ENCODE results near the gene TRPT1. TPM values are rescaled to one million over a fixed set of nuclear protein-coding genes. Genes with fewer than 3 reads are reported as not detected.
A peak's percentile ranks its signal among the peaks of the same experiment; 100 is the strongest.

TRPT1 gene
- total RNA-seq, 4 donors from 2014 or later = 41.4 to 59.9 (median 50.3) TPM

DNA sequence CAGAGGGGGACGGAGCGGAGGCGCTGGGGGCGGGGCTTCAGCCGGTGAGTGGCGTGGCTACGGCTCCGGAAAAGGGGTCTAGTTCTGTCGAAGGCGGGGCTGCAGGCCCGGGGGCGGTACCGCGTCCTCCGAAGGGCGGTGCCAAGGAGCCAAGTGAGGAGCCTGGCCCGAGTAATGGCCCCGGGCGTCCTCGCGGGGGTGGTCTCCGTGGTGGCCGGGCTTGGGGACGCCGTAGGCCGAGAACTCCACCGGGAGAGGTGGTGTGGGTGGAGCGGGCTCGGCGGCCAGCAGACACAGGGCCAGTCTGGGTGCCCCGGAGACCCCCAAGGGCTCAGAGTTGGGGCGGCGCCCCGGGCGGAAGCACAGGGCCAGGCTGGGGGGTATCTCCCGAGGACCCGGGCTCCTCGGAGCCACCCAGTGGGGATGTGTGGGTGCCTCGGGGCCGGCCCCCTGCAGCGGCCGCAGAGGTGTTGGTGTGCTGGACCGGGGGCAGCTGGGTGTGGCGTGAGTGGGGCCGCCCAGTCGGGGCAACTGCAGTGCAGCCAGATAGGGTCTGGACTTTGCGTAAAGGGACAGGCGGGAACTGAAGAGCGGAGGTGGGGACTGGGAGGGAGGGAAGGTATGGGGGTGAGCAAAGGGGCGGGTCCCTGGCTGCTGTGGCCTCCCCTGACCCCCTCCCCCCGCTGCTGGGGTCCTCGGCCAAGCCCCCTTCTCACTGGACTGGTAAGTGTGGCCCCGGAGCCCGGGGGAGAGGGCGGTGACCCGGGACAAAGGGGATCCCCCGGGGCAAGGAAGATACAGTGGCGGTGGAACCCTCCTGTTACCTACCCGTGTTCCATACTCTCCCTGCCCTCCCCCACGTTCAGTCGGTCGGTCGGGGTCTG, 15.7 kb upstream of the TRPT1 start:
- no peaks in the 10 kb centered on the region for H3K9me3 ChIP-seq
- 0% methylated on average over 3 to 4 of the region's 63 CpGs for WGBS, 2 donors (ENCODE audit: low coverage in 1 of 2)
- peak; percentile 1 for ATAC-seq
- H3K36me3 ChIP-seq = peaks cover 0 to 44% of the 10 kb centered on the region in 2 donors
- TF ChIP-seq, protein P1, sequence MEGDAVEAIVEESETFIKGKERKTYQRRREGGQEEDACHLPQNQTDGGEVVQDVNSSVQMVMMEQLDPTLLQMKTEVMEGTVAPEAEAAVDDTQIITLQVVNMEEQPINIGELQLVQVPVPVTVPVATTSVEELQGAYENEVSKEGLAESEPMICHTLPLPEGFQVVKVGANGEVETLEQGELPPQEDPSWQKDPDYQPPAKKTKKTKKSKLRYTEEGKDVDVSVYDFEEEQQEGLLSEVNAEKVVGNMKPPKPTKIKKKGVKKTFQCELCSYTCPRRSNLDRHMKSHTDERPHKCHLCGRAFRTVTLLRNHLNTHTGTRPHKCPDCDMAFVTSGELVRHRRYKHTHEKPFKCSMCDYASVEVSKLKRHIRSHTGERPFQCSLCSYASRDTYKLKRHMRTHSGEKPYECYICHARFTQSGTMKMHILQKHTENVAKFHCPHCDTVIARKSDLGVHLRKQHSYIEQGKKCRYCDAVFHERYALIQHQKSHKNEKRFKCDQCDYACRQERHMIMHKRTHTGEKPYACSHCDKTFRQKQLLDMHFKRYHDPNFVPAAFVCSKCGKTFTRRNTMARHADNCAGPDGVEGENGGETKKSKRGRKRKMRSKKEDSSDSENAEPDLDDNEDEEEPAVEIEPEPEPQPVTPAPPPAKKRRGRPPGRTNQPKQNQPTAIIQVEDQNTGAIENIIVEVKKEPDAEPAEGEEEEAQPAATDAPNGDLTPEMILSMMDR (IDR thresholded peaks at IDR 0.05) = peak in 2 of 4 experiments; percentile 8 to 25
- TF ChIP-seq EP300 (IDR thresholded peaks at IDR 0.05) = no peak
- peak; percentile 35 to 49 for TF ChIP-seq POLR2A (IDR thresholded peaks at IDR 0.05)
- TF ChIP-seq POLR2AphosphoS5 (IDR thresholded peaks at IDR 0.05) = peak; percentile 45
- no peaks in the 10 kb centered on the region for H3K27me3 ChIP-seq
- H3K4me1 ChIP-seq = peaks cover 0 to 56% (median 39%) of the 10 kb centered on the region in 3 donors
- peak overlapping the region; percentile 72 to 100 (median 97) for H3K27ac ChIP-seq
- peak overlapping the region; percentile 76 to 95 for H3K4me3 ChIP-seq

DNA sequence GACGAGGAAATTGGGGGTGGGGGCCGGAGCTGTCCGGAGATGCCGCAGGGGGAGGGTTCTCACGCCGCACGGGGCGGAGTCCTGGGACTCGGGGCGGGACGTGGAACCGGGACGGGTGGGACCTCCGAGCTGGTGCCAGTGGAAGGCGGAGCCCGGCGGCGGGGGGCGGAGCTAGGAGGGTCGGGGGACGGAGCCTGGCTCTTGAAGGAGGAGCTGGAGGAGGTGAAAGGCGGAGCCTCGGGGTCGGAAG, 15.2 kb upstream of the TRPT1 start:
- no peaks in the 10 kb centered on the region for H3K9me3 ChIP-seq
- peaks cover 0 to 50% of the 10 kb centered on the region in 2 donors for H3K36me3 ChIP-seq
- TF ChIP-seq, protein P1 (IDR thresholded peaks at IDR 0.05) = no peak
- TF ChIP-seq POLR2AphosphoS5 (IDR thresholded peaks at IDR 0.05) = no peak
- no peak for TF ChIP-seq EP300 (IDR thresholded peaks at IDR 0.05)
- peak; percentile 92 for ATAC-seq
- peak overlapping the region; percentile 34 to 95 for H3K4me3 ChIP-seq
- 0% methylated on average over 3 of the region's 24 CpGs; no CpG with 5 or more reads in 1 of the 2 donors for WGBS, 2 donors (ENCODE audit: low coverage in 1 of 2)
- H3K4me1 ChIP-seq = peaks cover 0 to 55% (median 39%) of the 10 kb centered on the region in 3 donors
- no peaks in the 10 kb centered on the region for H3K27me3 ChIP-seq
- H3K27ac ChIP-seq = peak overlapping the region; percentile 89 to 100 (median 97)

DNA sequence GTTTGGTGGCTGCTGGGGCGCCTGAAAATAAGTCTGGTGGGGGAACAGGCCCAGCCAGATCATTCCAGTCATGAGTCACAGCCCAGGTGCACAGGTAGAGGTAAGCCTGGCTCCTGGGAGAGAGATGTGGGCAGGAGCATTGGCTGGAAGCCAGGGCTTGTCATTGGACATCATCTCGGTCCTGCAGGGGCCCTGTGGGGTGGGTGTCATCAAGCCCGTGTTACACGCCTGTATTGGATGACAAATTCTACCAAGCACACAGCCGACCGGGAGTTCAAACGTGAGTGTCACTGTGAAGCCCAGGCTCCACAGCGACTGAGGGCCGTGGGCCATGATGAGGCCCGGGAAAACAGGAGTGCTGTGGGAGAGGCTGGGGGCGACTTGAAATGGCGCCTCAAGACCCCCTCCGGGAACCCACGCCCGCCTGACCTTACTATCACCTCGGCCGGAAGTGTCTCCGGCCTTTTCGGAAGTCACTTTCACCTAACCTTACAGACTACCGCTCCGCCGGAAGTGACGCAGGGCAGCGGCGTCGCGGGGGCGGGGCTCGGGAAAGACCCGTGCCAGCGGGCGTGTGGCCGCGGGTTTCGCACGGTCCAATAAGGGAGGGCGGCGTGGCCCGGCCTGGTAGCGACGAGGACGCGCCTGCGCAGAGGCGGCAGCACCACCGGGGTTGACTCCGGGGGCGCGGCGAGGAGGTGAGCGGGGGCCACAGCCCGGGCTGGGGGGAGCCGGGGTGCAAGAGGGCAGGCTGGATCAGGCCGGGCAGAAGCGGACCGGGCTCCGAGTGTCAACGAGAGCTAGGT, 14.7 kb upstream of the TRPT1 start, which contains the start of gene FKBP2:
TSS of gene FKBP2 (plus strand) at position 661 of the 806 bp plus-strand sequence. CDS start 1,293 bp downstream, outside the sequence.
- Histone ChIP-seq H3K4me1 (peaks cover 0 to 55% (median 37%) of the 10 kb centered on the region in 3 donors), H3K27me3 (no peaks in the 10 kb centered on the region), H3K27ac (peak within 1 kb of the TSS; percentile 89 to 100 (median 97)), H3K36me3 (peaks cover 0 to 55% of the 10 kb centered on the region in 2 donors), H3K9me3 (no peaks in the 10 kb centered on the region), H3K4me3 (peak within 1 kb of the TSS; percentile 76 to 95)
- WGBS, 2 donors (ENCODE audit: low coverage in 1 of 2) = no CpG with 5 or more reads among the region's 58 CpGs
- ATAC-seq = peak; percentile 88
- TF ChIP-seq EP300 (IDR thresholded peaks at IDR 0.05) = no peak
- peak; percentile 96 for TF ChIP-seq POLR2AphosphoS5 (IDR thresholded peaks at IDR 0.05)
- TF ChIP-seq, protein P1 (IDR thresholded peaks at IDR 0.05) = no peak
- TF ChIP-seq POLR2A (IDR thresholded peaks at IDR 0.05) = peak; percentile 79 to 83

DNA sequence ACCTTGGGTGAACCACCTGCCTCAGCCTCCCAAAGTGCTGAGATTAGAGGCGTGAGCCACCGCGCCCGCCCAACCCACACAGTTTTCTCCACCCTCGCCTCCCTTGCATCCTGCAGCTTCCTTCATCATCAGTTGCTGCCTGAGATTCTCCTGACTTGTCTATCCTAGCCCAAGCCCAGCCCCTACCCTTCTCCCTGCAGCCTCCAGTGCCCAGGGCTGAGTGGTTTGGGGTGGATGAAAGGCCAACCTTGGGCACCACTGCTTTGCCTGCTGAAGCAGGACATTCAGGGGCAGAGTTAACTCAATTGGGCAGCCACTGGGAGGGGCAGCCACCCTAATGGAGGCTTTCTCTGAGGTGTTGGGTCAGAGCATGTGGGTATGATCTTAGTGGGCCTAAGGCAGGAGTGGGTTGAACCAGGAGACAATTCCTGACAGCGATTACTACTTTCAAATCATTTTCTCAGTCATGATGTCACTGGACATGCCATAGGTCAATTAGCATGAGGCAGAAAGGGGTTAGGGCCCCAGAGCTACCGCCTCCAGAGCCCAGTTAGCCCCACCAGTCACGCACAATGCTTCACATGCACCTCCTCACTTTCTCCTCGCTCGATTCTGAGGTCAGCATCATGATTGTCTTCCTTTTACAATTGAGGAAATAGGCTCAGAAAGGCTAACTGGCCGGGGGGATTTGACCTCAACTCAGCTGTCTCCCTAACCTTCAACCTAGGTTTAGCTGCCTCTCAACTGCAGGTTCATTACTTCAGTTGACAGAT, 13.9 kb upstream of the TRPT1 start:
- no peak for ATAC-seq
- H3K27me3 ChIP-seq = no peaks in the 10 kb centered on the region
- 91% methylated on average over 4 of the region's 11 CpGs; no CpG with 5 or more reads in 1 of the 2 donors for WGBS, 2 donors (ENCODE audit: low coverage in 1 of 2)
- peaks cover 3 to 55% (median 35%) of the 10 kb centered on the region in 3 donors for H3K4me1 ChIP-seq
- H3K4me3 ChIP-seq = peak overlapping the region; percentile 34 to 95
- peaks cover 0 to 55% of the 10 kb centered on the region in 2 donors for H3K36me3 ChIP-seq
- H3K27ac ChIP-seq = peak overlapping the region; percentile 89 to 100 (median 97)
- no peaks in the 10 kb centered on the region for H3K9me3 ChIP-seq
- TF ChIP-seq POLR2A (IDR thresholded peaks at IDR 0.05) (no peak), EP300 (IDR thresholded peaks at IDR 0.05) (no peak), POLR2AphosphoS5 (IDR thresholded peaks at IDR 0.05) (no peak)
- TF ChIP-seq, protein P1 (IDR thresholded peaks at IDR 0.05) = no peak
